Left lung (tissue), 10 donors: Measurements from ENCODE around the gene EPSTI1. TPM values are rescaled to one million over a fixed set of nuclear protein-coding genes. Genes with fewer than 3 reads are reported as not detected.

Experiments
- ATAC-seq: fragments of 200-7000 bp; cut with Tn5 transposase; one replicate; pipeline ENCODE4 v1.9.1; 2020; ENCODE audit warnings: moderate library complexity
- DNase-seq, 4 donors: peaks; one replicate each; pipeline ENCODE4 v3.0.0-alpha.2; 2013 to 2020
- H3K27ac ChIP-seq, 2 donors: fragments of 200-600 bp; sonication (generic) in 1 of 2; one replicate each; pipeline versions ENCODE4 v1.5.0 to v1.8.0; 2020 to 2021
- H3K27me3 ChIP-seq, 2 donors: fragments of 200-600 bp; sonication (generic) in 1 of 2; one replicate each; pipeline versions ENCODE4 v1.5.0 to v1.8.0; 2020 to 2021
- H3K36me3 ChIP-seq, 2 donors: fragments of 200-600 bp; sonication (generic) in 1 of 2; one replicate each; pipeline versions ENCODE4 v1.5.0 to v1.8.0; 2020 to 2021
- H3K4me1 ChIP-seq, 2 donors: fragments of 200-600 bp; one replicate each; pipeline ENCODE4 v1.8.0; 2021
- H3K4me3 ChIP-seq, 2 donors: fragments of 200-600 bp; sonication (generic) in 1 of 2; one replicate each; pipeline versions ENCODE4 v1.5.0 to v1.8.0; 2020 to 2021; ENCODE audit warnings: mild to moderate bottlenecking in 1 of 2
- H3K9me3 ChIP-seq, 2 donors: fragments of 200-600 bp; sonication (generic) in 1 of 2; one replicate each; pipeline versions ENCODE4 v1.5.0 to v1.8.0; 2020 to 2021
- intact Hi-C, 2 donors: fragments of 100-400 bp; cut with DNase I; formaldehyde crosslinking; loops; one replicate each; pipeline versions ENCODE4 v1.11.2 to v1.14.2; 2022
- polyA plus RNA-seq, 6 donors: library from polyadenylated mRNA; unstranded; fragments of 120-200 nt; gene quantifications; one replicate each; pipeline ENCODE4 v1.2.1, GENCODE V29; 2013; ENCODE audit not compliant: insufficient read length in 6 of 6
- total RNA-seq, 2 donors: library from RNA; stranded (reverse); fragmentation: NEBNext Ultra II Directional; extraction: Animal tissue kit (Norgen Biotek cat#: 25700); gene quantifications; one replicate each; pipeline ENCODE4 v1.2.1, GENCODE V29; 2021
- TF ChIP-seq, protein P1 (sequence below), 2 donors: fragments of 200-600 bp; sonication (generic) in 1 of 2; IDR thresholded peaks; one replicate each; pipeline versions ENCODE4 v1.5.0 to v1.8.0; 2021; ENCODE audit warnings: antibody characterized with exemption in 2 of 2
- donor health status: DM: no; HTN: yes; CAD: no.
- donor health status: DM: no; HTN: no; CAD: no.

Gene EPSTI1
- total and polyA plus RNA-seq, 8 donors: 11.1 to 22.4 (median 14.1) TPM

DNA sequence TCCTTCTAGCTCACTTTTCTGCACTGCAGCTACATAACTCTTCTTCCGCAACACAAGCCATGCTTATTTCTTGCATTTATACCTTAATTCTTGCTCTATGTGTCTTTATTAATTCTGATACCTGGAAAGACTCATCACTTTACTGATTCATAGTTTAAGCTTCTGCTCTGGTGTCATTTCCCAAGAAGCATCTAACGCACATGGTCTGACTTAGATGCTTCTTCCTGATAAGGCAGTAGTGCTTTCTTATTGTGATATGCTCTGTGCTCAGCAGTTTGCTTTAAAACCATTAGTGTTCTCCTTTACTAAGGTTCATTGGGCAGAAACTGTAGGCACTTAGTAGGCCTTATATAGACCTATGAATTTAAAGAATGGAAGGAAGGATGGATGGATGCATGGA lies 66.4 kb downstream of the EPSTI1 start:
- no peaks in the 10 kb centered on the region for H3K27me3 ChIP-seq
- no peaks in the 10 kb centered on the region for H3K4me1 ChIP-seq
- H3K36me3 ChIP-seq: peaks cover 0 to 38% of the 10 kb centered on the region in 2 donors
- no peaks in the 10 kb centered on the region for H3K9me3 ChIP-seq
- ATAC-seq (no peak), DNase-seq (no peak)
- no peak overlapping the region for H3K27ac ChIP-seq
- H3K4me3 ChIP-seq: no peak overlapping the region
- intact Hi-C loops: no loop called here
- TF ChIP-seq, protein P1, sequence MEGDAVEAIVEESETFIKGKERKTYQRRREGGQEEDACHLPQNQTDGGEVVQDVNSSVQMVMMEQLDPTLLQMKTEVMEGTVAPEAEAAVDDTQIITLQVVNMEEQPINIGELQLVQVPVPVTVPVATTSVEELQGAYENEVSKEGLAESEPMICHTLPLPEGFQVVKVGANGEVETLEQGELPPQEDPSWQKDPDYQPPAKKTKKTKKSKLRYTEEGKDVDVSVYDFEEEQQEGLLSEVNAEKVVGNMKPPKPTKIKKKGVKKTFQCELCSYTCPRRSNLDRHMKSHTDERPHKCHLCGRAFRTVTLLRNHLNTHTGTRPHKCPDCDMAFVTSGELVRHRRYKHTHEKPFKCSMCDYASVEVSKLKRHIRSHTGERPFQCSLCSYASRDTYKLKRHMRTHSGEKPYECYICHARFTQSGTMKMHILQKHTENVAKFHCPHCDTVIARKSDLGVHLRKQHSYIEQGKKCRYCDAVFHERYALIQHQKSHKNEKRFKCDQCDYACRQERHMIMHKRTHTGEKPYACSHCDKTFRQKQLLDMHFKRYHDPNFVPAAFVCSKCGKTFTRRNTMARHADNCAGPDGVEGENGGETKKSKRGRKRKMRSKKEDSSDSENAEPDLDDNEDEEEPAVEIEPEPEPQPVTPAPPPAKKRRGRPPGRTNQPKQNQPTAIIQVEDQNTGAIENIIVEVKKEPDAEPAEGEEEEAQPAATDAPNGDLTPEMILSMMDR (IDR thresholded peaks at IDR 0.05): no peak

DNA sequence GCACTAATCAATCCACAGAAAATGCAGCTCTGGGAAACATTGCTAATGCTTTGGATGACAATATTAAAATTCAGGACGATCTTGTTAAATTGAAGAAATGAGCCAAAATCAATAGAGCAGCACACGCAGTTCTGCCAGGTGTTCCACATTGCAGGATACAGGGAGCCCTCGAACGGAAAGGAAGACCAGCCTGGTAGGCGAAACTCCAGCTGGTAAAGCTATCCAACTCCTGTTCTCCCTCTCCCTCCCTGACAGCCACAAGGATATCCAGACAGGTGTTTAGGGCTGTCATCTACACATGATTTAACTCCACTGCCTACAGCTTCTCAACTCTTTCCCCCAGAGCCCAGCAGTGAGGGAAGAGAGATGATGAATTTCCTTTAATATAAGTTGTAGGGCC lies 67.7 kb downstream of the EPSTI1 start:
- DNase-seq (no peak), ATAC-seq (no peak)
- no peaks in the 10 kb centered on the region for H3K4me1 ChIP-seq
- TF ChIP-seq, protein P1 (IDR thresholded peaks at IDR 0.05): no peak
- no peak overlapping the region for H3K4me3 ChIP-seq
- H3K27me3 ChIP-seq: no peaks in the 10 kb centered on the region
- peaks cover 0 to 44% of the 10 kb centered on the region in 2 donors for H3K36me3 ChIP-seq
- H3K27ac ChIP-seq: no peak overlapping the region
- no peaks in the 10 kb centered on the region for H3K9me3 ChIP-seq
- intact Hi-C loops: no loop called here

DNA sequence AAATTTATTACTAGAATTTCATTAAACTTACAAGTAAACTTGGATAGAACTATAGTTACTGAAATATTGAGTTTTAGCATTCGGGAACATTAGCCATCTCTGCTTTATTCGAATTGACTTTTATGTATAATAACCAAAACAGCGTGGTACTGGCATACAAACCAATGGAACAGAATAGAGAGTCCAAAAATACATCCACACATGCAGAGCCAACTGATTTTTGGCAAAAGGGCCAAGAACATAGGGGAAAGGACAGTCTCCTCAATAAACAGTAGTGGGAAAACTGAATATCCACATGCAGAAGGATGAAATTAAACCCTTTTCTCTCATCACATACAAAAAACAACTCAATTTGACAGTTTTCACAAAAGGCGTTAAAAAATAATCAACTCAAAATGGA lies 84.3 kb downstream of the EPSTI1 start:
- no peak overlapping the region for H3K4me3 ChIP-seq
- DNase-seq: no peak
- H3K9me3 ChIP-seq: no peaks in the 10 kb centered on the region
- intact Hi-C loops: no loop called here
- H3K4me1 ChIP-seq: no peaks in the 10 kb centered on the region
- TF ChIP-seq, protein P1 (IDR thresholded peaks at IDR 0.05): no peak
- no peaks in the 10 kb centered on the region for H3K27me3 ChIP-seq
- peaks cover 0 to 4% of the 10 kb centered on the region in 2 donors for H3K36me3 ChIP-seq
- H3K27ac ChIP-seq: no peak overlapping the region
- ATAC-seq: no peak

DNA sequence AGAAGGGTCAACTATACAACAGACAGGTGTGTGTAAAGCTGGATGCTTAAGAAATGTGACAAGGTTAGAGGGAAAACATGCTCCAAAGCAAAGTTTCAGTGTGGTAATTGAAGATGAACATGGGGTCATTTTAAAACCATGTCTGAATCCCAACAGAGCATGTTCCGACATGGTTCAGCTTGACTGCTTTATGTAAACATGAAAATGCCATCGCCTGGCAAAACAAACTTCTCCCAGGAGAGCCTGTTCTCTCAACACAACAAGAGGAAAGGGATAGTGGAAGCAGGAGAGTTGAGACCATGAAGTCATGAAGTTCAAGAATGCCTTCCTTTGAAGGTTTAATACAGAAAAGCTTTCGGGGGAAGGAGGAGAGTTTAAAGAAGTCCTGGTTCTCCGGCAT lies 85.8 kb downstream of the EPSTI1 start:
- no peaks in the 10 kb centered on the region for H3K4me1 ChIP-seq
- no peaks in the 10 kb centered on the region for H3K27me3 ChIP-seq
- DNase-seq: no peak
- no peak overlapping the region for H3K4me3 ChIP-seq
- no peak for ATAC-seq
- no peaks in the 10 kb centered on the region for H3K9me3 ChIP-seq
- TF ChIP-seq, protein P1 (IDR thresholded peaks at IDR 0.05): no peak
- intact Hi-C loops: no loop called here
- no peak overlapping the region for H3K27ac ChIP-seq
- H3K36me3 ChIP-seq: peaks cover 0 to 6% of the 10 kb centered on the region in 2 donors

DNA sequence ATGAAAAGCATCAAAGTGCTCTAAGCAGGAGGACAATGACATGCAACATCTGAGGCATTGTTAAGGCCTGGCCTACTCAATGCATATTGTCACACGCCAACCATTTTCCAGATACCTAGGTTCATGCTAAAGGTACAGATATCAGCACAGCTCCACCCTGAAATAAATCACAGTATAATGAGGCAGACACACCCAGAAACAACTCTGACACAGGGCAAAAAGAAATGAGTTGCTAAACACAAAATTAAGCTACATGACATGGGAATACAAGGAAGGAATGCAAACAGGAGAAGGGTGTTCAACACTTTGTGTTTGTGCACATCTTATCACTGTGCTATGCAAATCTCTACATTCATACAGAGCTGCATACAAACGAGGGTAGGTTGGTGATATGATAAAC lies 86.5 kb downstream of the EPSTI1 start:
- Histone ChIP-seq H3K4me1 (no peaks in the 10 kb centered on the region), H3K9me3 (no peaks in the 10 kb centered on the region), H3K36me3 (peaks cover 0 to 6% of the 10 kb centered on the region in 2 donors), H3K27me3 (no peaks in the 10 kb centered on the region), H3K27ac (no peak overlapping the region), H3K4me3 (no peak overlapping the region)
- DNase-seq (no peak), ATAC-seq (no peak)
- TF ChIP-seq, protein P1 (IDR thresholded peaks at IDR 0.05): no peak
- intact Hi-C loops: no loop called here
